Esophagus squamous epithelium (tissue), 5 donors: ENCODE data around the gene TESK2. TPM values are rescaled to one million over a fixed set of nuclear protein-coding genes. Genes with fewer than 3 reads are reported as not detected.

Experiments used
- DNase-seq: peaks from one replicate; lab custom pipeline; 2025; lab: John Stamatoyannopoulos, UW
- H3K27ac ChIP-seq, 4 donors: fragments of 200-600 bp; sonication (generic); one replicate each; pipeline ENCODE4 v1.5.1; 2016 to 2019; ENCODE audit warnings: mild to moderate bottlenecking in 1 of 4
- H3K27me3 ChIP-seq, 4 donors: fragments of 200-600 bp; sonication (generic); 1 replicate in 3 of 4; 2 replicates in 1 of 4; pipeline versions ENCODE4 v1.5.1 to v1.6.0; 2017 to 2021; ENCODE audit warnings: antibody characterized with exemption in 1 of 4
- H3K36me3 ChIP-seq, 3 donors: fragments of 200-600 bp; sonication (generic); one replicate each; pipeline ENCODE4 v1.5.1; 2016 to 2019
- H3K4me1 ChIP-seq, 3 donors: fragments of 200-600 bp; sonication (generic); one replicate each; pipeline ENCODE4 v1.5.1; 2017 to 2019
- H3K4me3 ChIP-seq, 4 donors: fragments of 200-600 bp; sonication (generic); 1 replicate in 3 of 4; 2 replicates in 1 of 4; pipeline ENCODE4 v1.5.1; 2016 to 2019; ENCODE audit warnings: mild to moderate bottlenecking in 2 of 4, moderate library complexity in 1 of 4
- H3K9me3 ChIP-seq, 3 donors: fragments of 200-600 bp; sonication (generic); one replicate each; pipeline ENCODE4 v1.5.1; 2016 to 2019
- CTCF ChIP-seq, 6 experiments: fragments of 450-650 bp in 4 of 6; fragments of 200-600 bp in 2 of 6; sonication (generic) in 2 of 6; IDR thresholded peaks; one replicate each; pipeline ENCODE4 v1.5.1; 2016 to 2019; ENCODE audit warnings: antibody characterized with exemption in 6 of 6, mild to moderate bottlenecking in 4 of 6, moderate library complexity in 4 of 6
- POLR2A ChIP-seq, 4 donors: fragments of 450-650 bp; IDR thresholded peaks; one replicate each; pipeline ENCODE4 v1.6.1; 2017; ENCODE audit warnings: antibody characterized with exemption in 4 of 4, mild to moderate bottlenecking in 4 of 4, moderate library complexity in 3 of 4
- WGBS, 2 donors: methylation state at CpG; one replicate each; pipeline ENCODE4 v1.1.5; 2018; 5-methylcytosine and 5-hydroxymethylcytosine counted together
- intact Hi-C: fragments of 100-400 bp; cut with DNase I; formaldehyde crosslinking; loops from one replicate; pipeline ENCODE4 v1.15.0; 2022
- total RNA-seq, 4 donors: library from RNA; depleted of rRNA; stranded (reverse); fragments of >200 nt; gene quantifications; one replicate each; pipeline ENCODE4 v1.1.0, GENCODE V29; 2016
- donor health status: DM: yes; HTN: yes; CAD: no.

TESK2 gene
- total RNA-seq, 4 donors from 2014 or later: 4.2 to 8.4 (median 5.9) TPM

GRCh38 chr1:45322486-45323040, 168.4 kb downstream of the TESK2 start:
- H3K27ac ChIP-seq: no peak overlapping the region
- WGBS, 2 donors: 80 to 84% methylated on average over 10 of the region's 10 CpGs
- no peak for DNase-seq
- no peak overlapping the region for H3K4me3 ChIP-seq
- no peaks in the 10 kb centered on the region for H3K27me3 ChIP-seq
- H3K36me3 ChIP-seq: no peaks in the 10 kb centered on the region
- peaks cover 8 to 16% (median 11%) of the 10 kb centered on the region in 3 donors for H3K4me1 ChIP-seq
- no peaks in the 10 kb centered on the region for H3K9me3 ChIP-seq
- TF ChIP-seq POLR2A (IDR thresholded peaks at IDR 0.05) (no peak), CTCF (IDR thresholded peaks at IDR 0.05) (no peak)
- intact Hi-C loops: no loop called here

GRCh38 chr1:45321444-45321843, 169.5 kb downstream of the TESK2 start:
- no peak for TF ChIP-seq POLR2A (IDR thresholded peaks at IDR 0.05)
- TF ChIP-seq CTCF (IDR thresholded peaks at IDR 0.05): no peak
- Histone ChIP-seq H3K4me1 (peaks cover 0 to 5% (median 3%) of the 10 kb centered on the region in 3 donors), H3K4me3 (no peak overlapping the region), H3K36me3 (no peaks in the 10 kb centered on the region), H3K27ac (no peak overlapping the region), H3K9me3 (no peaks in the 10 kb centered on the region), H3K27me3 (no peaks in the 10 kb centered on the region)
- intact Hi-C loops: no loop called here
- no peak for DNase-seq
- WGBS, 2 donors: 62 to 92% methylated on average over 2 to 5 of the region's 5 CpGs

- DNase-seq: no peak
- Histone ChIP-seq H3K4me3 (no peak overlapping the region), H3K36me3 (no peaks in the 10 kb centered on the region), H3K27me3 (no peaks in the 10 kb centered on the region), H3K4me1 (no peaks in the 10 kb centered on the region), H3K9me3 (no peaks in the 10 kb centered on the region), H3K27ac (no peak overlapping the region)
- TF ChIP-seq POLR2A (IDR thresholded peaks at IDR 0.05) (no peak), CTCF (IDR thresholded peaks at IDR 0.05) (no peak)
- intact Hi-C loops: no loop called here
- 85 to 91% methylated on average over 4 of the region's 4 CpGs for WGBS, 2 donors
Measured at GRCh38 chr1:45319761-45320160, 171.2 kb downstream of the TESK2 start.

- Histone ChIP-seq H3K36me3 (no peaks in the 10 kb centered on the region), H3K9me3 (no peaks in the 10 kb centered on the region), H3K27me3 (no peaks in the 10 kb centered on the region), H3K27ac (no peak overlapping the region), H3K4me3 (no peak overlapping the region), H3K4me1 (no peaks in the 10 kb centered on the region)
- DNase-seq: no peak
- WGBS, 2 donors: 64 to 77% methylated on average over 4 of the region's 4 CpGs
- intact Hi-C loops: no loop called here
- no peak for TF ChIP-seq CTCF (IDR thresholded peaks at IDR 0.05)
- no peak for TF ChIP-seq POLR2A (IDR thresholded peaks at IDR 0.05)
Measured at GRCh38 chr1:45317166-45317565, 173.8 kb downstream of the TESK2 start.

- Histone ChIP-seq H3K36me3 (no peaks in the 10 kb centered on the region), H3K27me3 (no peaks in the 10 kb centered on the region), H3K4me1 (no peaks in the 10 kb centered on the region), H3K9me3 (no peaks in the 10 kb centered on the region), H3K4me3 (no peak overlapping the region), H3K27ac (no peak overlapping the region)
- 66 to 79% methylated on average over 3 of the region's 3 CpGs for WGBS, 2 donors
- intact Hi-C loops: no loop called here
- TF ChIP-seq CTCF (IDR thresholded peaks at IDR 0.05) (no peak), POLR2A (IDR thresholded peaks at IDR 0.05) (no peak)
- no peak for DNase-seq
Measured at GRCh38 chr1:45314266-45314665, 176.7 kb downstream of the TESK2 start.
